GM19099 (cell line): ENCODE data around the gene PIGU.

Experiments
- POLR2A ChIP-seq: IDR thresholded peaks from 3 replicates; pipeline ENCODE4 v1.6.1; 2011; ENCODE audit warnings: low read depth; ENCODE audit not compliant: insufficient read length; ENCODE audit errors: extremely low read depth

PIGU gene

GRCh38 chr20:34708621-34709043, 31.7 kb upstream of the PIGU start:
- TF ChIP-seq POLR2A: no peak

GRCh38 chr20:34706912-34707784, 30.3 kb upstream of the PIGU start:
- TF ChIP-seq POLR2A: no peak

GRCh38 chr20:34706302-34706875, 29.5 kb upstream of the PIGU start:
- TF ChIP-seq POLR2A: no peak

GRCh38 chr20:34705397-34706301, 28.8 kb upstream of the PIGU start:
- TF ChIP-seq POLR2A: no peak

GRCh38 chr20:34705008-34705396, 28.1 kb upstream of the PIGU start:
- no peak for TF ChIP-seq POLR2A

- TF ChIP-seq POLR2A: peak; percentile 40
These were observed 27.5 kb upstream of the PIGU start, which contains the start of gene TP53INP2 for GRCh38 chr20:34704177-34705007. Gene TP53INP2 (plus strand): TSS chr20:34704344. CDS start chr20:34708740, 4,396 bp downstream.

- no peak for TF ChIP-seq POLR2A
These were observed 26.7 kb upstream of the PIGU start for GRCh38 chr20:34703424-34704176.

GRCh38 chr20:34703061-34703423, 26.1 kb upstream of the PIGU start:
- no peak for TF ChIP-seq POLR2A

GRCh38 chr20:34701405-34702085, 24.7 kb upstream of the PIGU start:
- TF ChIP-seq POLR2A: no peak

GRCh38 chr20:34693414-34693813, 16.5 kb upstream of the PIGU start:
- TF ChIP-seq POLR2A: no peak

GRCh38 chr20:34691838-34692237, 14.9 kb upstream of the PIGU start:
- TF ChIP-seq POLR2A: no peak

GRCh38 chr20:34689486-34689885, 12.6 kb upstream of the PIGU start:
- no peak for TF ChIP-seq POLR2A

- TF ChIP-seq POLR2A: no peak
These were observed 6.8 kb upstream of the PIGU start for GRCh38 chr20:34683667-34684066.
